ENCODE measurements around the gene PODN.

Gene PODN

DNA sequence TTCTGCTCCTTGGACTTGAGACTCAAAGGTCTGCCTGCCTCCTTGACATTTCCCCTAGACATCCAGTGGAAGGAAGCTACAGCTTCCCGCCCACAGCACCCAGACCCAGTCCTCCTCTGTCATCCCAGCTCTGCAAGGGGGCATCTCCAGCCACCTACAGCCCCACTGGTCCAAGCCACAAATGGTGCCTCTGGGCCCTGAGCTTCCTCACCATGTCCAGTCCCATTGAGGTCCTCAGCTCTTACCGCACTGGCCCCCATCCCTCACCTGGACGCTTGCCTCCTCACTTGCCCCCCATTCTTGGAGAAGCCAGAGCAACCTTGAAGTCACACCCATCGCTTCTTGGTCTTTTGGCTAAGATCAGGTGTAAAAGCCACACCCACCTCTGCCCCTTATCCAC is 13.2 kb downstream of the PODN start:
- no peak for DNase-seq

GRCh38 chr1:53075761-53076163 is 13.7 kb downstream of the PODN start:
- DNase-seq = no peak

GRCh38 chr1:53076165-53076564 is 14.2 kb downstream of the PODN start:
- no peak for DNase-seq

- DNase-seq = no peak
These were observed 14.9 kb downstream of the PODN start for GRCh38 chr1:53076721-53077598.

DNA sequence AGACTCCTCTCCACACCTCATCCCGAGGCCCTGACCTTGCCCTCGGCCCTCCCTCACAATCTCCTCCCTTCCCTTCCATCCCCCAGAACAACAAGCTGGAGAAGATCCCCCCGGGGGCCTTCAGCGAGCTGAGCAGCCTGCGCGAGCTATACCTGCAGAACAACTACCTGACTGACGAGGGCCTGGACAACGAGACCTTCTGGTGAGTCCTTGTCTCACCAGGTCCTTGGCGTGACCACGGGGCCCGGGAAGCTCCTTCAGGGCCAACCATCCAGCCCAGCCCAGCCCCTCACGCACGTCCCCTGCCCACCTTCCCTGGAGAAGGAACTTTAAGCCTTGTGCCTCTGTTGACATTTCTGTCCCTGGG is 15.6 kb downstream of the PODN start:
- DNase-seq = no peak

GRCh38 chr1:53078333-53079101 is 16.5 kb downstream of the PODN start:
- no peak for DNase-seq

- no peak for DNase-seq
These were observed 17.2 kb downstream of the PODN start for GRCh38 chr1:53079251-53079650.

DNA sequence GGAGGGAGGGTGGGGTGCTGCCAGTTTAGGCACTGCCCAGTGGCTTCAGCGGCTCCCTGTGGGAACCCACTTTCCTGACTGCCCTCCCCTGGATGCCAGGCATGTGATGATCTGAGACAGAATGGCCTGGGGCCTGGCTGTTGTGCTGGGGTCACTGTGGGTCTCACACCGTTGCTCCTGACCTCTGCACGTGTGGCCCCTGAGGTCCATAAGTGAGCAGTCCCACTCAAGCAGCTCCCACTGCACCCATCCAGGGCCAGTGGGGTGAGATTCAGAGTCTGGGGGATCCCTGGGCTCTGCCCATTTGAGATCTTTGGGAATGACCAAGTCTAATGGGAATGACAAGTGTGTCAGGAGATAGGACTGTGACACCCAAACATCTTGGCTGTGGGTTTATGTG is 18.0 kb downstream of the PODN start:
- DNase-seq = no peak

- no peak for DNase-seq
These were observed 18.8 kb downstream of the PODN start for GRCh38 chr1:53080769-53081168.

DNA sequence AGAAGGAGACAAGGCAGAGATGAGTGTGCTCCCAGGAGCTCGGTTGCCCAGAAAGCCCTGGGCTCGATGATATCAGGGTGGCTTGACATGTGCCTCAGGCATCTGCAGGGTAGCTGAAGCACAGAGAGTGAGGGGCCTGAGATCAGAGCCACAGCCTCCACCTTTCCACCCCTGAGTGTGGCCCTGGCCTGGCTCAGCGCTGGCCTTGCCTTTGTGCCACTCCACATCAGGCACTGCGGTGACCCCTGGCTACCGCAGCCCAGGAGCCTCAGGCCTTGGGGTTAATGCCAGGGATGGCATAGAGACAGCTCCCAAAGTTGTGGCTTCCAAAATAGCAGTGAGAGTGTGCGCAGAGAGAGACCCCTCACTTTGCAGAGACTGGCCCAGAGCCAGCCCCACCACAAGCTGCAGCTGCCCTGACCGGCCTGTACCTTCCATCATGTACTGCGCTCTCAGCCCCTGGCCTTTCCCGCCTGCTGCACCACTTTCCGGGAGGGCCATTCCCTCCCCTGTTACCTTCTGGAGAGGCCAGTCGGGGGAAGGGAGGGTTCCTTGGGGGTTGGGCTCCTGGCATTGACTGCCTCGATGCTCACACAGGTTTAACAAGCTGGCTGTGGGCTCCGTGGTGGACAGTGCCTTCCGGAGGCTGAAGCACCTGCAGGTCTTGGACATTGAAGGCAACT is 19.5 kb downstream of the PODN start:
- DNase-seq = no peak

DNA sequence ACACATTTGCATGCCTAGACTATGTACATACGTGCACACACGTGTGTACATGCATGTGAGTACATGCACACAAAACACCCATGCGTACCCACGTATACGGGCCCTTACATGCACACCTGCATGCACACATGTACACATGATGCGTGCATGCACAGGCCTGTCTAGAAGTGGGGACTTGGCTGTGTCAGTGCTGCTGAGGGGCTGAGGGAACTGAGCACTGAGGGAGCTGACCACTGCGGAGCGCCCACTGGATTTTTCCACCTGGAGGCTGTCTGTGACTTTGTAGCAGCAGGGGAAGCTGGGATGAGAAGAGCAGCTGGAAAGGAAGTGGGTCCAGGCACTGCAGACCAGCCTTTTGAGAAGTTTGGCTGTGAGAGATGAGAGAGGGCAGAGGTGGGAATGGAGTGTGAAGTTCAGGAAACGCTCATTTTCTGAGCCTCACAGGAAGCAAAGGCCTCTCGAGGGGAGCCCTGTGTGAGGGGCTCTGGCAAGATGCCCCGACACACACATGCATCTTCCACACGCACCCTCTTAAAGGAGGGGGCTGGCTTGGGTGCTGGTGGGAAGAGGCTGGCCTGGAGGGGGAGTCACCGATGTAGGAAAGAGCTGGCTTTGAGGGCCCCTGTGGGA is 20.9 kb downstream of the PODN start:
- no peak for DNase-seq

DNA sequence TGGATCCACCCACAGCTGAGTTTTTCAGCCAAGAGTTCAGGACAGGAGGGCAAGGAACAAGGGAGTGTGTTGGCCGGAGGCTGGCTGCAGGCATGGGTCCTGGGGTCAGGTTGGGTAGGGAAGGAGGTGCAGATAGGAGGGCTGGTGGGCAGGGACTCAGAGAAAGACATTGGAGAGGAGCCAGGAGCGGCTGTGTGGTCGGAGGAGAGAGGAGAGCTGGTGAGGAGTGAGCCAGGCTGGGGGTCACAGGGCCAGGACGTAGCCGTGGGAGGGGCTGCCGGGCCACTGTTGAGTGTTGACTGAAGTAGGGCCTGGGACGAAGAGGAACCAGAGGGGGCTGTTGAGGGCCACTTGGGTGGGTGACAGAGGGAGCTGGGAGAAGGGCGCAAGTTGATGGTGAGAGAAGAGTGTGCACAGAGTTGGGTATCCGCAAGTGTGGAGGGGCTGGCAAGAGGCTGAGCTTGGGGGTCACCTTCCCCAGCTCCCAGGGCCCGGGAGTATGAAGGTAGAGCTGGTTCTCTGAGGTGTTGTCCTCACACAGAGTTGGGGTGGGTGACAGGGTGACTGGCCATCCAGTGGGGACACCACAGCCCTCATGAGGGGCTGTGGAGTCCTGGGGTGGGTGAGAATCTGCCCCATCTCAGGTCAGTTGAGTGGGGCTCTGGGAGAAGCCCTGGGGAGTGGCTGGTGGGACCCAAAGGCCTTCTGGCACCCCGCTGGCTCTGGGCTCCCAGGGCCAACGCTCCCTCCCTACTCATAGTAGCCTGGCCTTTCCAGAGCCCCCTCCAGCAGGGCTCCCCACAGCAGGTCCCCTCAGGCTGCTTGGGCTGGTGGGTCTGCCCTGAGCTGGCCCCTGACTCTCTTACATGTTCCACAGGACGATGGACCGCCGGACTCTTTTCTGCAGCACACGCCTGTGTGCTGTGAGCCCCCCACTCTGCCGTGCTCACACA is 21.9 kb downstream of the PODN start:
- no peak for DNase-seq

- DNase-seq = no peak
These were observed 22.6 kb downstream of the PODN start for GRCh38 chr1:53084589-53084971.

DNA sequence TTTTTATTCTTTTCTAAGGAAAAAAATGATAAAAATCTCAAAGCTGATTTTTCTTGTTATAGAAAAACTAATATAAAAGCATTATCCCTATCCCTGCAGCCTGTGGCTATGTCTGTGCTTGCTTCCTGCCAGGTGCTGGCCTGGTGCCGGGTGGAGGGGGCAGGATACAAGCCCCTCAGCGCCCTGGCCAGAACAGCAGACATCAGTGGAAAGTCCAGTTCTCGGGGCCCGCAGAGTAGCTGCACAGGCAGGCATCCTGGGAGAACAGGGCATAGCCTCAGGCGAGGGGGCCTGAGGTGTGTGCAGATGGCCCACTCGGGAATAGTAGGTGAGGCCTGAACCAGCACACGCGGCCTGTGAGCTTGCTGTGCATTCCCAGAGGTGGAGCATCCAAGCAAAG is 23.4 kb downstream of the PODN start:
- DNase-seq = no peak

- DNase-seq = no peak
These were observed 24.6 kb downstream of the PODN start for GRCh38 chr1:53086491-53087070.

DNA sequence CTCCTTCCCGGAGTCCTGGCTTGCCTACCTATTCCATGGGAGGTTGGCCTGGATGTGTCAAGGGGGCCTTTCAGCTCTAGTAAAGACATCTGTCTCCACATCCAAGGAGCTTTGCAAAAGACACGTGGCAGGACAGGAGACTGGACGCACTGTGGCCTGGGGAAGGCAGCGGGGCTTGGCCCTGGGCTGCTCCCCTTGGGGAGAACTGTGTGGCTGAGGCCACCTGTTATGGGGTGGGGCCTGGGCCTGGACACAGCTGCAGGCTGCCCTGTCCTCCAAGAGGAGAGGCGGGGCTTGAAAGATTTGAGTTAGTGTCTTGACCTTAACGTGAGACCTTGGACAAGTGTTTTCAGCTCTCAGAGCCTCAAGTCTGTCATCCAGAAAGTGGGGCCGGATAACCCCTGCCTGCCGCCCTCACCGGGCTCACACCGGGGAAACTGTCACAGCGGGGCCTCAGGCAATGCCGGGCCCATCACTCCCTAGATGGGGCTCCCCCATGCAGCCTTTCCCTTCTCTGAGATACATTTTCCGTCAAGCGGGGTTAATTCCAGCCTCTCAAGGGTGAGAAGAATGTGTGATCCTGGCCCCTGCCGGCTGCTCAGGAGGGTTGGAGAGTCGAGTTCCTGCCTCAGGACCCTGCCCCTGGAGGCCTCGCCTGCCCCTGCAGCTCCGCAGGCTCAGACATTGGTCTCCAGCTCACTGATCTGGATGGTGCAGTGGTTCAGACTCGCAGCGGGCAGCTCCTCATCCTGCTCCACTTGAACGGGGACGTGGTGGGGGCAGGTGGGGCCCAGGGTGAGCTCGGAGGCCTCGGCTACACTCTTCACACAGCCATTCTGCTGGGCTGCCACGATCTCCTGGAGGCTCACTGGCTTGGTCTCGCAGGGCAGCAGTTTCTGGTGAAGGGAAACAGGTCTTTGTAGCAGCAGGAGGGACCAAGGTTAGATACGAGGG is 25.6 kb downstream of the PODN start:
- no peak for DNase-seq

DNA sequence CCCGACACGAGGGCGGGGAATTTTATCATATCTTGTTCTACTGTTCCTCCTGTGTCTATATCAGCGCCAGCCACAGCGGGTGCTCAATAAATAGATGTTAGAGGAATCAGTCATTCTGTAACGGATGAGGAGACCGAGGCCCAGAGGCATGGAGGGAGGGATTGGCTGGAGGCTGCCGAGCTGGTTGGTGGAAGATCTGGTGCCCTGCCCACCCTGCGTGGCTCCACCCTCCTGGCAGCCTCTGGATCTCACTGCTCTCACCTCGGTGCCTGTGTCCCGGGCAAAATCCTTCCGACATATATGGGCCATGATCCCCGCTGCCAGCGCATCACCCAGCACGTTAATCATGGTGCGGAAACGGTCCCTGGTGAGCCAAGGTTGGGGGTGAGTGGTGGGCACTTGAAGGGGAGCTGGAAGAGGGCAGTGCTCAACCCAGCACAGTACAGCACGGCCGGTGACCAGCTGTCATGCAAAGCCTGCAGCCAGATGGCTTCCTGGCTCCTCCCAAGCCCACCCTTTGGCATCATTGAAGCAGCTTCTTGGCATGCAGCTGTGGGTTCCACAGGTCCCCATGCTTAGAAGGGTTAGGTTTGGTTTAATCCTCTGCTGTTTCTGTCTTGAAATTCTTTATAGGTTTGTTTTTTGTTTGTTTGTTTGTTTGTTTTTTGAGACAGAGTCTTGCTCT is 26.7 kb downstream of the PODN start:
- no peak for DNase-seq

- no peak for DNase-seq
These were observed 27.6 kb downstream of the PODN start for GRCh38 chr1:53089478-53090226.
